K562 (cell line): ENCODE data around the gene FBXO46. TPM values are rescaled to one million over a fixed set of nuclear protein-coding genes. Genes with fewer than 3 reads are reported as not detected.

ENCODE experiments used
- ASH1L ChIP-seq: fragments of 450-650 bp; IDR thresholded peaks from 2 replicates; pipeline ENCODE4 v1.6.1; 2018; ENCODE audit warnings: borderline replicate concordance, mild to moderate bottlenecking, low read depth; ENCODE audit not compliant: partially characterized antibody
- BMI1 ChIP-seq: fragments of 150-350 bp; IDR thresholded peaks from 2 replicates; pipeline ENCODE4 v1.6.1; 2014; ENCODE audit warnings: low read length
- BRD4 ChIP-seq: fragments of 200-600 bp; sonication (generic); IDR thresholded peaks from 2 replicates; pipeline ENCODE4 v1.6.1; 2017; ENCODE audit warnings: inconsistent platforms
- EGR1 ChIP-seq: fragments of 450-650 bp; conservative IDR thresholded peaks from 2 replicates; pipeline ENCODE4 v1.6.1; 2017; ENCODE audit warnings: mild to moderate bottlenecking
- EP300 ChIP-seq: IDR thresholded peaks from 2 replicates; pipeline ENCODE4 v1.6.1; 2012; ENCODE audit warnings: low read length, improper control_type of control experiment
- FIP1L1 ChIP-seq: fragments of 200-400 bp; formaldehyde crosslinking; IDR thresholded peaks from 2 replicates; pipeline ENCODE4 v1.6.1; 2018; ENCODE audit warnings: mild to moderate bottlenecking, low read depth, low read length; ENCODE audit not compliant: poor library complexity, severe bottlenecking
- HDAC2 ChIP-seq: fragments of 450-650 bp; IDR thresholded peaks from 2 replicates; pipeline ENCODE4 v1.6.1; 2016; ENCODE audit warnings: mild to moderate bottlenecking
- HDAC6 ChIP-seq: IDR thresholded peaks from 2 replicates; pipeline ENCODE4 v1.6.1; 2012; ENCODE audit warnings: low read depth, mild to moderate bottlenecking, control low read depth, inconsistent platforms, low read length, moderate library complexity
- MAZ ChIP-seq, 2 experiments: fragments of 450-650 bp in 1 of 2; sonication (generic) in 1 of 2; formaldehyde crosslinking; IDR thresholded peaks in 1 of 2; conservative IDR thresholded peaks in 1 of 2; 2 replicates each; pipeline versions ENCODE4 v1.4.0 to v1.5.0; 2020; ENCODE audit warnings: mild to moderate bottlenecking in 1 of 2, missing genetic modification reagents in 1 of 2
- NKRF ChIP-seq: fragments of 450-650 bp; IDR thresholded peaks from 2 replicates; pipeline ENCODE4 v1.6.1; 2016; ENCODE audit warnings: borderline replicate concordance
- NR2C1 ChIP-seq, 2 experiments: fragments of 450-650 bp; IDR thresholded peaks; 2 replicates each; pipeline ENCODE4 v1.6.1; 2017; ENCODE audit warnings: mild to moderate bottlenecking in 2 of 2, antibody characterized with exemption in 1 of 2, inconsistent platforms in 1 of 2, missing compliant biosample characterization in 1 of 2, missing genetic modification characterization in 1 of 2
- OTX1 ChIP-seq: fragments of 450-650 bp; formaldehyde crosslinking; IDR thresholded peaks from 2 replicates; pipeline ENCODE4 v1.4.0; 2022; ENCODE audit warnings: mild to moderate bottlenecking
- PHF8 ChIP-seq: fragments of 200-600 bp; sonication (generic); IDR thresholded peaks from 2 replicates; pipeline ENCODE4 v1.6.1; 2012; ENCODE audit warnings: mixed run types, mild to moderate bottlenecking, inconsistent platforms, low read length, moderate library complexity, borderline replicate concordance
- RAD21 ChIP-seq, 2 experiments: fragments of 250-450 bp in 1 of 2; fragments of 450-650 bp in 1 of 2; sonication (Bioruptor Pico) in 1 of 2; formaldehyde crosslinking in 1 of 2; IDR thresholded peaks in 1 of 2; conservative IDR thresholded peaks in 1 of 2; 2 replicates each; pipeline versions ENCODE4 v1.4.0 to v1.8.0; 2020 to 2022; ENCODE audit warnings: mild to moderate bottlenecking in 2 of 2, moderate library complexity in 1 of 2
- RBFOX2 ChIP-seq: fragments of 200-400 bp; formaldehyde crosslinking; IDR thresholded peaks from 2 replicates; pipeline ENCODE4 v1.6.1; 2017; ENCODE audit warnings: low read depth, mild to moderate bottlenecking, low read length, moderate library complexity
- RBM22 ChIP-seq: fragments of 200-400 bp; formaldehyde crosslinking; IDR thresholded peaks from 2 replicates; pipeline ENCODE4 v1.6.1; 2018; ENCODE audit warnings: low read length, low read depth; ENCODE audit not compliant: poor library complexity, severe bottlenecking
- TCF15 ChIP-seq: fragments of 250-450 bp; sonication (Bioruptor Pico); IDR thresholded peaks from 2 replicates; pipeline ENCODE4 v1.8.0; 2022; ENCODE audit warnings: moderate library complexity, mild to moderate bottlenecking, inconsistent platforms
- THAP7 ChIP-seq: fragments of 250-450 bp; sonication (Bioruptor Pico); IDR thresholded peaks from 2 replicates; pipeline ENCODE4 v1.5.0; 2021
- U2AF1 ChIP-seq: fragments of 200-400 bp; formaldehyde crosslinking; optimal IDR thresholded peaks from 2 replicates; pipeline ENCODE3; 2017; ENCODE audit warnings: mild to moderate bottlenecking, low read depth, low read length, moderate library complexity
- VEZF1 ChIP-seq: fragments of 200-800 bp; sonication (Bioruptor generic); IDR thresholded peaks from 2 replicates; pipeline ENCODE4 v1.6.1; 2017; ENCODE audit warnings: missing genetic modification characterization, missing compliant biosample characterization
- ZNF282 ChIP-seq: sonication (generic); formaldehyde crosslinking; IDR thresholded peaks from 2 replicates; pipeline ENCODE4 v1.8.1; 2023; ENCODE audit warnings: missing genetic modification reagents
- ZNF830 ChIP-seq: fragments of 250-450 bp; sonication (Bioruptor Pico); IDR thresholded peaks from 2 replicates; pipeline ENCODE4 v1.5.0; 2021; ENCODE audit warnings: mild to moderate bottlenecking
- polyA plus RNA-seq, 8 experiments: library from polyadenylated mRNA; depleted of rRNA in 4 of 8; stranded (reverse) in 5 of 8; unstranded in 3 of 8; fragments of >200 nt; fragmentation: Nextera tagmentation in 2 of 8; fragmentation: Illumina TruSeq in 1 of 8; extraction: Ambion mirVana in 2 of 8; extraction: Trizol in 1 of 8; gene quantifications; 2 replicates each; pipeline versions ENCODE4 v1.2.1 to v1.2.3, GENCODE V29; 2011 to 2014; ENCODE audit warnings: inconsistent platforms in 1 of 8, missing spikeins in 1 of 8
- total RNA-seq, 7 experiments: library from RNA; depleted of rRNA in 6 of 7; stranded (reverse); fragments of >200 nt in 6 of 7; fragmentation: Illumina TruSeq in 2 of 7; extraction: Trizol in 2 of 7; gene quantifications; 2 replicates each; pipeline versions ENCODE4 v1.2.1 to v1.2.3, GENCODE V29; 2011 to 2021; ENCODE audit warnings: low replicate concordance in 1 of 7

FBXO46 gene
- total and polyA plus RNA-seq, 9 of the 15 experiments (the other 6 are each of a cell fraction or from before 2014, with no cell fraction given), result 1.5 to 36.1 (median 7.3) TPM

- TF ChIP-seq ASH1L (peak; percentile 76), HDAC2 (peak; percentile 80; the same call in 1 of the 2 replicates), ZNF830 (CRISPR knock-in tag) (peak; percentile 86; the same call in 1 of the 2 replicates), NKRF (peak; percentile 75; the same call in 1 of the 2 replicates), THAP7 (CRISPR knock-in tag) (peak; percentile 79; the same call in 1 of the 2 replicates), NR2C1 (IDR thresholded peaks at IDR 0.05) (no peak; the same call in 1 of the 2 replicates), NR2C1 (tag; IDR thresholded peaks at IDR 0.05) (peak; percentile 38; the same call in 1 of the 2 replicates), FIP1L1 (peak; percentile 72), ZNF282 (peak; percentile 45; the same call in 1 of the 2 replicates), RBM22 (peak; percentile 93), BRD4 (no peak), MAZ (CRISPR knock-in tag; conservative IDR thresholded peaks at IDR 0.05 in 1 of 2, IDR thresholded peaks at IDR 0.05 in 1 of 2) (peak; percentile 78 to 93), EGR1 (peak; percentile 94), EP300 (no peak), TCF15 (no peak), PHF8 (peak; percentile 61; the same call in 1 of the 2 replicates), VEZF1 (CRISPR knock-in tag) (peak; percentile 88), RBFOX2 (peak; percentile 84), RAD21 (CRISPR knock-in tag; conservative IDR thresholded peaks at IDR 0.05 in 1 of 2, IDR thresholded peaks at IDR 0.05 in 1 of 2) (peak; percentile 59 to 61), BMI1 (no peak), HDAC6 (no peak), U2AF1 (peak; percentile 47), OTX1 (peak; percentile 59; the same call in 1 of the 2 replicates)
These were observed 39.8 kb upstream of the FBXO46 start (continued) for GRCh38 chr19:45770192-45771101.
